HepG2 (cell line): ENCODE results near the gene NTRK2. TPM values are rescaled to one million over a fixed set of nuclear protein-coding genes. Genes with fewer than 3 reads are reported as not detected.

Experiments used
- ATAC-seq: fragments of 200-7000 bp; cut with Tn5 transposase; 3 replicates; pipeline ENCODE4 v1.9.1; 2020; ENCODE audit warnings: mild to moderate bottlenecking, moderate library complexity
- BruUV-seq: library from RNA; stranded (reverse); fragments of 400-500 nt; replicated peaks from 2 replicates; lab custom pipeline; 2021; lab: Mats Ljungman, UMichigan
- CTCF ChIA-PET: fragments of 300-600 bp; formaldehyde crosslinking; extraction: SDS; loops from one replicate; lab custom pipeline; 2021; ENCODE audit warnings: low total read pairs, inconsistent platforms, low intra/inter-chr PET ratio; lab: Yijun Ruan, JAX
- POLR2A ChIA-PET: fragments of 350-600 bp; sonication (Branson Sonifier 250); formaldehyde crosslinking; loops from one replicate; lab custom pipeline; 2020; ENCODE audit warnings: antibody characterized with exemption, inconsistent platforms; lab: Yijun Ruan, JAX
- DNase-seq: peaks from one replicate; pipeline ENCODE4 v3.0.0-alpha.2; 2015; ENCODE audit warnings: low spot score
- FAIRE-seq: peaks from 3 replicates; lab custom pipeline; 2011; peaks lifted over from hg19 to GRCh38; lab: Jason Lieb, UNC
- H2AFZ ChIP-seq: one replicate; pipeline ENCODE4 v1.6.1; 2011; ENCODE audit warnings: low read length, inconsistent platforms
- H3K27ac ChIP-seq: fragments of 300-600 bp; 3 replicates; pipeline ENCODE4 v1.8.0; 2011; ENCODE audit warnings: mixed run types, mild to moderate bottlenecking, mixed read lengths, low read length, inconsistent platforms; ENCODE audit not compliant: insufficient read depth; ENCODE audit errors: extremely low read length
- H3K27me3 ChIP-seq, 2 experiments: fragments of 200-600 bp in 1 of 2; 2 replicates in 1 of 2; 3 replicates in 1 of 2; pipeline versions ENCODE4 v1.6.0 to v1.8.0; 2011; ENCODE audit warnings: low read length in 2 of 2, mild to moderate bottlenecking in 2 of 2, moderate library complexity in 2 of 2, inconsistent platforms in 1 of 2; ENCODE audit not compliant: insufficient read depth in 2 of 2, control insufficient read depth in 1 of 2
- H3K36me3 ChIP-seq, 2 experiments: fragments of 200-600 bp in 1 of 2; replicated peaks in 1 of 2; 2 replicates in 1 of 2; 3 replicates in 1 of 2; pipeline versions ENCODE4 v1.5.1 to v1.8.0; 2011; ENCODE audit warnings: low read length in 2 of 2, inconsistent platforms in 1 of 2; ENCODE audit not compliant: insufficient read depth in 2 of 2, control insufficient read depth in 1 of 2
- H3K4me1 ChIP-seq: 2 replicates; pipeline ENCODE4 v1.5.1; 2012; ENCODE audit warnings: low read length, inconsistent platforms; ENCODE audit not compliant: insufficient read depth
- H3K4me2 ChIP-seq: 2 replicates; pipeline ENCODE4 v1.6.0; 2011; ENCODE audit warnings: low read depth, low read length, inconsistent platforms
- H3K4me3 ChIP-seq, 3 experiments: fragments of 200-600 bp in 1 of 3; sonication (generic), shearing (Covaris generic) in 1 of 3; replicated peaks in 1 of 3; 2 replicates each; pipeline ENCODE4 v1.5.1; 2011 to 2016; ENCODE audit warnings: low read length in 3 of 3, inconsistent platforms in 2 of 3, low read depth in 2 of 3, mild to moderate bottlenecking in 2 of 3, control low read depth in 1 of 3, mixed read lengths in 1 of 3; ENCODE audit not compliant: insufficient read depth in 1 of 3
- H3K79me2 ChIP-seq: one replicate; pipeline ENCODE4 v1.6.1; 2011; ENCODE audit warnings: low read length, inconsistent platforms; ENCODE audit not compliant: insufficient read depth
- H3K9ac ChIP-seq: 2 replicates; pipeline ENCODE4 v1.6.0; 2011; ENCODE audit warnings: mild to moderate bottlenecking, low read depth, low read length, inconsistent platforms; ENCODE audit not compliant: insufficient read depth
- H3K9me3 ChIP-seq: 2 replicates; pipeline ENCODE4 v1.5.1; 2012; ENCODE audit warnings: mild to moderate bottlenecking, low read length
- H4K20me1 ChIP-seq: 2 replicates; pipeline ENCODE4 v1.6.0; 2011; ENCODE audit warnings: inconsistent platforms, mild to moderate bottlenecking, low read length, moderate library complexity; ENCODE audit not compliant: insufficient read depth
- DNMT1 ChIP-seq: sonication (generic); formaldehyde crosslinking; IDR thresholded peaks from 2 replicates; pipeline ENCODE4 v1.5.1; 2020; ENCODE audit warnings: mild to moderate bottlenecking, missing genetic modification reagents
- ERF ChIP-seq: IDR thresholded peaks from 2 replicates; pipeline ENCODE4 v1.6.1; 2018; ENCODE audit warnings: missing biosample characterization, missing genetic modification reagents
- GZF1 ChIP-seq: sonication (generic); formaldehyde crosslinking; IDR thresholded peaks from 2 replicates; pipeline ENCODE4 v1.5.1; 2020; ENCODE audit warnings: mild to moderate bottlenecking, missing genetic modification reagents
- MLX ChIP-seq: IDR thresholded peaks from 2 replicates; pipeline ENCODE4 v1.6.1; 2016
- RFXANK ChIP-seq: IDR thresholded peaks from 2 replicates; pipeline ENCODE4 v1.6.1; 2016
- RNF2 ChIP-seq: fragments of 450-650 bp; conservative IDR thresholded peaks from 2 replicates; pipeline ENCODE4 v1.6.1; 2016; ENCODE audit warnings: low read depth
- TEAD3 ChIP-seq: optimal IDR thresholded peaks from 2 replicates; pipeline ENCODE3; 2016; ENCODE audit warnings: borderline replicate concordance
- ZBTB10 ChIP-seq: sonication (generic); formaldehyde crosslinking; IDR thresholded peaks from 2 replicates; pipeline ENCODE4 v1.4.0; 2020; ENCODE audit warnings: missing genetic modification reagents, borderline replicate concordance
- ZFP1 ChIP-seq: IDR thresholded peaks from 2 replicates; pipeline ENCODE4 v1.6.1; 2016
- ZKSCAN5 ChIP-seq: sonication (generic); formaldehyde crosslinking; IDR thresholded peaks from 2 replicates; pipeline ENCODE4 v1.5.1; 2020; ENCODE audit warnings: mild to moderate bottlenecking, missing genetic modification reagents
- ZNF280B ChIP-seq: sonication (generic); formaldehyde crosslinking; IDR thresholded peaks from 2 replicates; pipeline ENCODE4 v1.5.0; 2020; ENCODE audit warnings: missing genetic modification reagents, mild to moderate bottlenecking, borderline replicate concordance
- ZNF333 ChIP-seq: sonication (generic); formaldehyde crosslinking; IDR thresholded peaks from 2 replicates; pipeline ENCODE4 v1.4.0; 2020; ENCODE audit warnings: mild to moderate bottlenecking, missing genetic modification reagents, borderline replicate concordance
- ZNF577 ChIP-seq: sonication (generic); formaldehyde crosslinking; IDR thresholded peaks from 2 replicates; pipeline ENCODE4 v1.4.0; 2020; ENCODE audit warnings: mild to moderate bottlenecking, low read depth, missing genetic modification reagents, borderline replicate concordance
- ZNF720 ChIP-seq: sonication (generic); formaldehyde crosslinking; IDR thresholded peaks from 2 replicates; pipeline ENCODE4 v1.4.0; 2020; ENCODE audit warnings: missing genetic modification reagents
- ZNF768 ChIP-seq: sonication (generic); formaldehyde crosslinking; IDR thresholded peaks from 2 replicates; pipeline ENCODE4 v1.4.0; 2020; ENCODE audit warnings: missing genetic modification reagents
- ZSCAN31 ChIP-seq: sonication (generic); formaldehyde crosslinking; IDR thresholded peaks from 2 replicates; pipeline ENCODE4 v1.5.0; 2020; ENCODE audit warnings: low read depth, mild to moderate bottlenecking, missing genetic modification reagents
- ZSCAN5A ChIP-seq: sonication (generic); formaldehyde crosslinking; IDR thresholded peaks from 2 replicates; pipeline ENCODE4 v1.8.0; 2022; ENCODE audit warnings: mild to moderate bottlenecking, missing genetic modification reagents, borderline replicate concordance
- WGBS: methylation state at CpG from one replicate; pipeline ENCODE4 v1.1.6; 2017; ENCODE audit warnings: low lambda C conversion rate; 5-methylcytosine and 5-hydroxymethylcytosine counted together
- in situ Hi-C: cut with HindIII; loops from 2 replicates; pipeline ENCODE4 v1.10.0; 2017; ENCODE audit warnings: low pct_unique_long_range_greater_than_20kb; ENCODE audit not compliant: extremely low pct_ligation_motif_present
- intact Hi-C: fragments of 100-400 bp; cut with micrococcal nuclease; formaldehyde crosslinking; loops from one replicate; pipeline ENCODE4 v1.10.0; 2022; ENCODE audit not compliant: unreplicated experiment
- polyA plus RNA-seq, 8 experiments: library from polyadenylated mRNA; depleted of rRNA in 3 of 8; stranded (reverse) in 7 of 8; unstranded in 1 of 8; fragments of >200 nt; fragmentation: Illumina TruSeq in 4 of 8; extraction: Trizol in 4 of 8; gene quantifications; 2 replicates each; pipeline versions ENCODE4 v1.2.1 to v1.2.3, GENCODE V29; 2011 to 2016; ENCODE audit warnings: low read depth in 4 of 8, missing spikeins in 1 of 8, mixed read lengths in 1 of 8; ENCODE audit not compliant: insufficient read depth in 1 of 8
- total RNA-seq, 5 experiments: library from RNA; depleted of rRNA; stranded (reverse); fragments of >200 nt; fragmentation: Illumina TruSeq; extraction: Trizol; gene quantifications; 2 replicates each; pipeline ENCODE4 v1.2.3, GENCODE V29; 2016; ENCODE audit warnings: low read depth in 1 of 5

Gene NTRK2
- total and polyA plus RNA-seq, 2 of the 13 experiments (the other 11 are each of a cell fraction or from before 2014, with no cell fraction given), result not detected

- no peak for TF ChIP-seq GZF1 (CRISPR knock-in tag)
- no peak for TF ChIP-seq ZNF333 (CRISPR knock-in tag)
- TF ChIP-seq RNF2, result no peak
- TF ChIP-seq RFXANK (CRISPR knock-in tag), result no peak
- no peak for TF ChIP-seq ZNF577 (CRISPR knock-in tag)
- no peak for TF ChIP-seq ZNF720 (CRISPR knock-in tag)
- no peak for TF ChIP-seq ZSCAN5A (CRISPR knock-in tag)
Observed at GRCh38 chr9:84869091-84869490, 199.6 kb downstream of the NTRK2 start (continued).

GRCh38 chr9:84871983-84872382, 202.5 kb downstream of the NTRK2 start:
- CTCF ChIA-PET, result no interaction called here
- in situ Hi-C loops, result no loop called here
- no peak for TF ChIP-seq ZBTB10 (CRISPR knock-in tag)
- TF ChIP-seq DNMT1, result no peak
- TF ChIP-seq ERF (CRISPR knock-in tag), result no peak
- TF ChIP-seq MLX (CRISPR knock-in tag), result no peak
- TF ChIP-seq ZNF280B (CRISPR knock-in tag), result no peak
- no peak for TF ChIP-seq ZNF768
- no peak for TF ChIP-seq TEAD3 (CRISPR knock-in tag)
- no peak for TF ChIP-seq ZFP1 (CRISPR knock-in tag)
- TF ChIP-seq ZSCAN31 (CRISPR knock-in tag), result no peak
- TF ChIP-seq ZKSCAN5, result no peak

More at GRCh38 chr9:84871983-84872382, 202.5 kb downstream of the NTRK2 start:
- POLR2A ChIA-PET, result no interaction called here
- FAIRE-seq (no peak), DNase-seq (no peak), ATAC-seq (no peak)
- Histone ChIP-seq H4K20me1 (no peaks in the 10 kb centered on the region), H3K4me2 (no peak overlapping the region), H3K27ac (no peak overlapping the region), H3K9me3 (no peaks in the 10 kb centered on the region), H3K4me1 (no peaks in the 10 kb centered on the region), H2AFZ (no peak overlapping the region), H3K4me3 (no peak overlapping the region), H3K9ac (no peak overlapping the region), H3K79me2 (no peaks in the 10 kb centered on the region), H3K27me3 (no peaks in the 10 kb centered on the region), H3K36me3 (no peaks in the 10 kb centered on the region)
- intact Hi-C loops, result no loop called here
- no TSS peak for BruUV-seq
- WGBS, result 0% methylated on average over 3 of the region's 4 CpGs
